SK-N-MC (cell line): Measurements from ENCODE around the gene ADCY3.

Source experiments
- EZH2 ChIP-seq: fragments of 200-600 bp; sonication (generic); IDR thresholded peaks from one replicate; pipeline ENCODE4 v1.6.1; 2017; ENCODE audit warnings: antibody characterized with exemption
- POLR2AphosphoS5 ChIP-seq: IDR thresholded peaks from 2 replicates; pipeline ENCODE4 v1.6.1; 2012; ENCODE audit warnings: mild to moderate bottlenecking, low read depth, low read length, borderline replicate concordance

DNA sequence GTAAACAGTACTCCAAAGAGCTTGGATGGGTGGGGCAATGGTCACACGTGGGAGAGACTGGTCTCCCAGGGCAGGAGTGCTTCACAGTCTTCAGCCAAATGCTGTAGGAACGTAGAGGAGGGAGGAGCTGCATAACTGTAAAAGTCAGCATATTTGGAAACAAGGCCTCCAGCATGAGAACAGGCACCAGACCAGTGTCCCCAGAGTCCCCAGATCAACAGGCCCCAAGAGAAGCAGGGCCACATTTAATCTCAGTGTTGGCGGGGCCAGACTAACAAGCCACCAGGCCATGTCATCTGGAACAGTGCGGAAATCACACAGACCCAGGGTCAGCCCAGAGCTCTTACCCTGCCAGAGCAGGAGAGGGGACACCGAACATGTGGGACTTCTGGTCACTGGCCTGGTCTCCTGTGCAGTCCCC, 63.2 kb downstream of the ADCY3 start:
- TF ChIP-seq POLR2AphosphoS5: no peak
- no peak for TF ChIP-seq EZH2
